DOHH2 (cell line): ENCODE measurements around the gene PRSS8.

Source experiments
- H3F3A ChIP-seq: fragments of 200-600 bp; sonication (generic), shearing (Covaris generic); 2 replicates; pipeline ENCODE4 v1.6.0; 2016; ENCODE audit warnings: antibody characterized with exemption, mild to moderate bottlenecking; ENCODE audit not compliant: control insufficient read depth, insufficient read depth
- H3K27ac ChIP-seq: fragments of 200-600 bp; sonication (generic); 2 replicates; pipeline ENCODE4 v1.5.1; 2014; ENCODE audit warnings: low read depth, mild to moderate bottlenecking, low read length, moderate library complexity
- H3K27me3 ChIP-seq: fragments of 200-600 bp; sonication (generic); 2 replicates; pipeline ENCODE4 v1.6.1; 2014; ENCODE audit warnings: mild to moderate bottlenecking, low read length, mixed read lengths; ENCODE audit not compliant: control insufficient read depth
- H3K36me3 ChIP-seq: fragments of 200-600 bp; sonication (generic); 2 replicates; pipeline ENCODE4 v1.6.1; 2014; ENCODE audit warnings: mild to moderate bottlenecking, low read length, moderate library complexity, mixed read lengths; ENCODE audit not compliant: control insufficient read depth
- H3K4me1 ChIP-seq: fragments of 200-600 bp; sonication (generic); 2 replicates; pipeline ENCODE4 v1.6.1; 2014; ENCODE audit warnings: mild to moderate bottlenecking, low read length, mixed read lengths; ENCODE audit not compliant: control insufficient read depth
- H3K4me2 ChIP-seq: fragments of 200-600 bp; sonication (generic); 2 replicates; pipeline ENCODE4 v1.6.0; 2014; ENCODE audit warnings: mild to moderate bottlenecking, low read length, moderate library complexity
- H3K4me3 ChIP-seq: fragments of 200-600 bp; sonication (generic); 2 replicates; pipeline ENCODE4 v1.5.1; 2014; ENCODE audit warnings: mild to moderate bottlenecking, low read length, mixed read lengths
- H3K79me2 ChIP-seq: fragments of 200-600 bp; sonication (generic); 2 replicates; pipeline ENCODE4 v1.6.1; 2014; ENCODE audit warnings: mild to moderate bottlenecking, low read length, mixed read lengths; ENCODE audit not compliant: control insufficient read depth
- H3K9me2 ChIP-seq: fragments of 200-600 bp; sonication (generic); replicated peaks from 2 replicates; pipeline ENCODE4 v1.6.1; 2014; ENCODE audit warnings: mild to moderate bottlenecking, low read length, mixed read lengths; ENCODE audit not compliant: control insufficient read depth
- H3K9me3 ChIP-seq: fragments of 200-600 bp; sonication (generic); 2 replicates; pipeline ENCODE4 v1.6.1; 2014; ENCODE audit warnings: antibody characterized with exemption, low read length, mixed read lengths; ENCODE audit not compliant: control insufficient read depth, insufficient read depth
- H4K20me1 ChIP-seq: fragments of 200-600 bp; sonication (generic); 2 replicates; pipeline ENCODE4 v1.6.0; 2014; ENCODE audit warnings: low read depth, mild to moderate bottlenecking, antibody characterized with exemption, low read length, moderate library complexity; ENCODE audit not compliant: control insufficient read depth, insufficient read depth
- CTCF ChIP-seq: fragments of 200-600 bp; sonication (generic); IDR thresholded peaks from one replicate; pipeline ENCODE4 v1.5.1; 2014; ENCODE audit warnings: antibody characterized with exemption, mild to moderate bottlenecking, low read depth, low read length; ENCODE audit not compliant: poor library complexity, severe bottlenecking
- EZH2phosphoT487 ChIP-seq: fragments of 200-600 bp; sonication (generic); IDR thresholded peaks from 2 replicates; pipeline ENCODE4 v1.6.1; 2017; ENCODE audit warnings: borderline replicate concordance, mild to moderate bottlenecking, antibody characterized with exemption, low read length, moderate library complexity, mixed read lengths

PRSS8 gene

GRCh38 chr16:31092330-31092729, 43.2 kb downstream of the PRSS8 start:
- TF ChIP-seq EZH2phosphoT487: no peak
- no peak for TF ChIP-seq CTCF
- H3K4me2 ChIP-seq: no peak overlapping the region
- H3K9me3 ChIP-seq: no peaks in the 10 kb centered on the region
- H3K4me3 ChIP-seq: no peak overlapping the region
- H3K27ac ChIP-seq: no peak overlapping the region
- H3K36me3 ChIP-seq: peaks cover 20% of the 10 kb centered on the region
- H3K4me1 ChIP-seq: peaks cover 16% of the 10 kb centered on the region
- H3F3A ChIP-seq: no peaks in the 10 kb centered on the region
- no peaks in the 10 kb centered on the region for H4K20me1 ChIP-seq
- H3K9me2 ChIP-seq: no peaks in the 10 kb centered on the region
- no peaks in the 10 kb centered on the region for H3K27me3 ChIP-seq
- H3K79me2 ChIP-seq: peaks cover 30% of the 10 kb centered on the region

- no peaks in the 10 kb centered on the region for H4K20me1 ChIP-seq
- H3K79me2 ChIP-seq: peaks cover 30% of the 10 kb centered on the region
- H3K9me3 ChIP-seq: no peaks in the 10 kb centered on the region
- no peaks in the 10 kb centered on the region for H3K27me3 ChIP-seq
- no peak overlapping the region for H3K27ac ChIP-seq
- H3K9me2 ChIP-seq: no peaks in the 10 kb centered on the region
- H3K4me3 ChIP-seq: no peak overlapping the region
- peaks cover 13% of the 10 kb centered on the region for H3K4me1 ChIP-seq
- peaks cover 26% of the 10 kb centered on the region for H3K36me3 ChIP-seq
- H3F3A ChIP-seq: no peaks in the 10 kb centered on the region
- TF ChIP-seq EZH2phosphoT487 (no peak), CTCF (no peak)
- H3K4me2 ChIP-seq: no peak overlapping the region
Observed at GRCh38 chr16:31090540-31090939, 45.0 kb downstream of the PRSS8 start.

GRCh38 chr16:31089199-31089598, 46.3 kb downstream of the PRSS8 start:
- Histone ChIP-seq H3K27me3 (no peaks in the 10 kb centered on the region), H3K79me2 (peaks cover 24% of the 10 kb centered on the region), H3K9me3 (no peaks in the 10 kb centered on the region), H3F3A (no peaks in the 10 kb centered on the region), H3K9me2 (no peaks in the 10 kb centered on the region), H3K4me1 (peaks cover 10% of the 10 kb centered on the region), H3K4me3 (no peak overlapping the region), H3K36me3 (peaks cover 32% of the 10 kb centered on the region), H3K27ac (no peak overlapping the region), H3K4me2 (no peak overlapping the region), H4K20me1 (no peaks in the 10 kb centered on the region)
- no peak for TF ChIP-seq EZH2phosphoT487
- TF ChIP-seq CTCF: no peak
